ENCODE results near the gene OVOL3. TPM values are rescaled to one million over a fixed set of nuclear protein-coding genes. Genes with fewer than 3 reads are reported as not detected.
A peak's percentile ranks its signal among the peaks of the same experiment; 100 is the strongest.
"Not testable (repeated sequence)": the region's sequence is repeated elsewhere in the genome, so short reads cannot be mapped to it uniquely, and the experiment has no call there.

Gene OVOL3
- total RNA-seq, 1 experiment from 2014 or later = 0.39 TPM

- DNase-seq (ENCODE audit: low read depth) = not testable (repeated sequence)
Observed at GRCh38 chr19:36131221-36131620, 20.3 kb downstream of the OVOL3 start.

- not testable (repeated sequence) for DNase-seq (ENCODE audit: low read depth)
Observed at GRCh38 chr19:36134867-36135266, 23.9 kb downstream of the OVOL3 start.

GRCh38 chr19:36136964-36137686 lies 26.2 kb downstream of the OVOL3 start:
- peak; percentile 97 for DNase-seq (ENCODE audit: low read depth)

GRCh38 chr19:36139120-36139472 lies 28.2 kb downstream of the OVOL3 start:
- no peak for DNase-seq (ENCODE audit: low read depth)

GRCh38 chr19:36139473-36140303 lies 28.7 kb downstream of the OVOL3 start, which contains the start of gene CAPNS1:
Gene CAPNS1 (plus strand): TSS chr19:36140066. CDS start chr19:36141012, 946 bp downstream.
- DNase-seq (ENCODE audit: low read depth) = peak; percentile 95

- DNase-seq (ENCODE audit: low read depth) = peak; percentile 66
Observed at GRCh38 chr19:36140304-36141038, 29.5 kb downstream of the OVOL3 start.

GRCh38 chr19:36141039-36141927 lies 30.3 kb downstream of the OVOL3 start:
- peak; percentile 79 for DNase-seq (ENCODE audit: low read depth)

GRCh38 chr19:36142046-36142445 lies 31.1 kb downstream of the OVOL3 start:
- no peak for DNase-seq (ENCODE audit: low read depth)

GRCh38 chr19:36142496-36142895 lies 31.6 kb downstream of the OVOL3 start:
- no peak for DNase-seq (ENCODE audit: low read depth)

GRCh38 chr19:36144624-36145023 lies 33.7 kb downstream of the OVOL3 start:
- DNase-seq (ENCODE audit: low read depth) = no peak

- no peak for DNase-seq (ENCODE audit: low read depth)
Observed at GRCh38 chr19:36149673-36150406, 38.9 kb downstream of the OVOL3 start.

- DNase-seq (ENCODE audit: low read depth) = no peak
Observed at GRCh38 chr19:36150586-36150985, 39.6 kb downstream of the OVOL3 start.

- DNase-seq (ENCODE audit: low read depth) = no peak
Observed at GRCh38 chr19:36151144-36152018, 40.4 kb downstream of the OVOL3 start.

- no peak for DNase-seq (ENCODE audit: low read depth)
Observed at GRCh38 chr19:36152019-36152351, 41.0 kb downstream of the OVOL3 start.

- DNase-seq (ENCODE audit: low read depth) = no peak
Observed at GRCh38 chr19:36152352-36153091, 41.6 kb downstream of the OVOL3 start, which contains the start of gene COX7A1. Gene COX7A1 (minus strand): TSS chr19:36152447. CDS start chr19:36152407, 40 bp downstream.

GRCh38 chr19:36153126-36153525 lies 42.2 kb downstream of the OVOL3 start:
- no peak for DNase-seq (ENCODE audit: low read depth)

- DNase-seq (ENCODE audit: low read depth) = no peak
Observed at GRCh38 chr19:36160821-36161596, 50.1 kb downstream of the OVOL3 start.

Data from M059J (cell line).